ENCODE data around the gene TPX2. TPM values are rescaled to one million over a fixed set of nuclear protein-coding genes. Genes with fewer than 3 reads are reported as not detected.
"Not testable (repeated sequence)": the region's sequence is repeated elsewhere in the genome, so short reads cannot be mapped to it uniquely, and the experiment has no call there.

Gene TPX2
- total RNA-seq, 4 donors from 2014 or later, result 4.4 to 26.4 (median 9.3) TPM

DNA sequence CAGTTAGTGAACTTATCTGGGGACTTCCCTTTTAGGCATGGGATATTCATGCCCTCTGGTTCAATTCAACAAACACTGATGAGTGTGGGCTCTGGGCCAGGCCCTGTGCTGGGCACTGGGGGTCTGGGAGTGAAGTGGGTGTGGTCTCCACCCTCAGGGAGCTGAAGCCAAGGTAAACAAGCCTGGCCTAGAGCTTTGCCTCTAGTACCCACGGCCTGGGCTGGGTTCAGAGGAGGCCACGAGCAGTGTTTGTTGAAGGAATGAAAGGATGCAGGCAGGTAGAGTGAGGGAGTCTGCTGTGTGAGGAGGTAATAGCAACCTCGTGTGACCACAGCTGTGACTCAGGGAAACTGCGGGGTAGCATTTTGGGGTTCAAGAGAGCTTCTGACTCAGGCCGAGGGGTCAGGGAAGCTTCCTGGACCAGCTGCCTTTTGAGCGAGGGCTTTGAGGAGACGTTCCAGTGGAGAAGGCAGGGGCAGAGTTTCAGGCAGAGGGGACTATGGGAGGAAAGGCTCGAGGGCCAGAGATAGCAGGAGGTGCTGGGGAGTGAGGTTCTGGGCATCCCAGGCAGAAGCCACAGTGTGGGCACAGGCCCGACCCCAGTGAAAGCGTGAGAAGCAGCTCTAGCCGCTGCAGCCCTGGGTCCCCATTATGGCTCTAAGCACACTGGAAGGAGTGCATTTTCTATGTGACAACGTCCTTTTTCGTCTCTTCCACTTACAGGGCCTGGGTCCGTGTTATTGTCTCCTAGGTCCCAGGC lies 85.6 kb downstream of the TPX2 start:
- no peak overlapping the region for H3K27ac ChIP-seq
- H3K4me1 ChIP-seq, result peaks cover 0 to 10% (median 3%) of the 10 kb centered on the region in 4 donors
- TF ChIP-seq, protein P1, sequence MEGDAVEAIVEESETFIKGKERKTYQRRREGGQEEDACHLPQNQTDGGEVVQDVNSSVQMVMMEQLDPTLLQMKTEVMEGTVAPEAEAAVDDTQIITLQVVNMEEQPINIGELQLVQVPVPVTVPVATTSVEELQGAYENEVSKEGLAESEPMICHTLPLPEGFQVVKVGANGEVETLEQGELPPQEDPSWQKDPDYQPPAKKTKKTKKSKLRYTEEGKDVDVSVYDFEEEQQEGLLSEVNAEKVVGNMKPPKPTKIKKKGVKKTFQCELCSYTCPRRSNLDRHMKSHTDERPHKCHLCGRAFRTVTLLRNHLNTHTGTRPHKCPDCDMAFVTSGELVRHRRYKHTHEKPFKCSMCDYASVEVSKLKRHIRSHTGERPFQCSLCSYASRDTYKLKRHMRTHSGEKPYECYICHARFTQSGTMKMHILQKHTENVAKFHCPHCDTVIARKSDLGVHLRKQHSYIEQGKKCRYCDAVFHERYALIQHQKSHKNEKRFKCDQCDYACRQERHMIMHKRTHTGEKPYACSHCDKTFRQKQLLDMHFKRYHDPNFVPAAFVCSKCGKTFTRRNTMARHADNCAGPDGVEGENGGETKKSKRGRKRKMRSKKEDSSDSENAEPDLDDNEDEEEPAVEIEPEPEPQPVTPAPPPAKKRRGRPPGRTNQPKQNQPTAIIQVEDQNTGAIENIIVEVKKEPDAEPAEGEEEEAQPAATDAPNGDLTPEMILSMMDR (IDR thresholded peaks at IDR 0.05), result no peak
- TF ChIP-seq POLR2A (IDR thresholded peaks at IDR 0.05), result no peak
- no peak overlapping the region for H3K4me3 ChIP-seq
- no peaks in the 10 kb centered on the region for H3K36me3 ChIP-seq
- DNase-seq, result no peak
- no peaks in the 10 kb centered on the region for H3K9me3 ChIP-seq
- H3K27me3 ChIP-seq, result no peaks in the 10 kb centered on the region

DNA sequence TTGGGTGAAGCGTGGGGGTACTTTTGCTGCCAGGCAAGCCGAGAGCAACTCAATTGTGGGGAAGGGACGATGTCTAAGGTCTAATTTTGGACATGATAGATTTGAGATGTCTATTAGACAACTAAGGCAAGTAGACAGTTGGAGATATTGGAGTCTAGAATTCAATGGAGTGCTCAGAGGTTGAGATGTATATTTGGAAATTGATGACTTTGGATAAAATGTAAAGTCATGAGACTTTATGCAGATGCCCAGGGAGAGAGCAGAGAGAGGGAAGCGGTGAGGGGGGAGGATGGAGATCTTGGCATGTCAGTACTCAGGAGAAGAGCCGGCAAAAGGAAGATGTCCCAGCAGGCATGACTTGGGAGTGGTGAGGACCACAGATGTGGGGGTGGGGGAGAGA lies 87.0 kb downstream of the TPX2 start:
- TF ChIP-seq POLR2A (IDR thresholded peaks at IDR 0.05), result no peak
- TF ChIP-seq, protein P1 (IDR thresholded peaks at IDR 0.05), result no peak
- Histone ChIP-seq H3K4me3 (no peak overlapping the region), H3K36me3 (no peaks in the 10 kb centered on the region), H3K27me3 (no peaks in the 10 kb centered on the region), H3K9me3 (no peaks in the 10 kb centered on the region), H3K4me1 (peaks cover 0 to 10% (median 3%) of the 10 kb centered on the region in 4 donors), H3K27ac (no peak overlapping the region)
- DNase-seq, result peak in 1 of 3 donors; percentile 34

DNA sequence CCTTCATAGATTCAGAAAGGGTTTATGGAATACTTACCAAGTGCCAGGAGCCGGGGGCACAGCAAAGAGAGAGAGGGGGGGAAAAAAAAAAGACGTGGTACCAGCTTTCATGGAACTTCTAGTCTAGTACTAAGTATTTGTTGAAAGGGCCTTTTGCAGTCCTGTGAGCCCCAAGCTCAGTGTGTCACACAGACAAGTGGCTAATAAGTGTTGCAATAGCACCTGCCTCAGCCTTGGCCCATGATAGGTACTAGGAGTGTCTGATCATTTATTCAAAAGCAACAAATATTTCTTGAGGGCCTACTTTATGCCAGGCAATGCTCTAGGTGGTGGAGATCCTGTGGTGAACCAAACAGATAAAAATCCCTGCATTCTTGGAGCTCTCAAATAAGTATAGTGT lies 88.0 kb downstream of the TPX2 start:
- Histone ChIP-seq H3K9me3 (no peaks in the 10 kb centered on the region), H3K27ac (no peak overlapping the region), H3K4me1 (peaks cover 0 to 10% (median 3%) of the 10 kb centered on the region in 4 donors), H3K36me3 (no peaks in the 10 kb centered on the region), H3K27me3 (no peaks in the 10 kb centered on the region), H3K4me3 (no peak overlapping the region)
- TF ChIP-seq, protein P1 (IDR thresholded peaks at IDR 0.05), result no peak
- no peak for TF ChIP-seq POLR2A (IDR thresholded peaks at IDR 0.05)
- DNase-seq, result peak in 1 of 3 donors; percentile 2

DNA sequence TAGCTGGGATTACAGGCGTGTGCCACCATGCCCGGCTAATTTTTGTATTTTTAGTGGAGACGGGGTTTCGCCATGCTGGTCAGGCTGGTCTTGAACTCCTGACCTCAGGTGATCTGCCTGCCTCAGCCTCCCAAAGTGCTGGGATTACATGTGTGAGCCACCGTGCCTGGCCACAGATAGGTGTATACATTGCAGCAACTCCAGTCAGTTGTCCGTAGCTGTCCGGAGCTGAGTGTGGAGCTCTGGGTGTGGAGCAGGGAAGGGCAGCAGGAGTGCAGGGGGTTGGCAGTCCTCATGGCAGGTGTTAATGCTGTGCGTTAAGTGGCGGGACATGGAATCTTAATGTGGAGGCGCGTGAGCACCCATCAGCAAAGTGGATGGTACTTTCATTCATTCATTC lies 88.9 kb downstream of the TPX2 start:
- not testable (repeated sequence) for H3K4me1 ChIP-seq, H3K27ac ChIP-seq, DNase-seq, H3K36me3 ChIP-seq, H3K9me3 ChIP-seq, H3K4me3 ChIP-seq, H3K27me3 ChIP-seq

DNA sequence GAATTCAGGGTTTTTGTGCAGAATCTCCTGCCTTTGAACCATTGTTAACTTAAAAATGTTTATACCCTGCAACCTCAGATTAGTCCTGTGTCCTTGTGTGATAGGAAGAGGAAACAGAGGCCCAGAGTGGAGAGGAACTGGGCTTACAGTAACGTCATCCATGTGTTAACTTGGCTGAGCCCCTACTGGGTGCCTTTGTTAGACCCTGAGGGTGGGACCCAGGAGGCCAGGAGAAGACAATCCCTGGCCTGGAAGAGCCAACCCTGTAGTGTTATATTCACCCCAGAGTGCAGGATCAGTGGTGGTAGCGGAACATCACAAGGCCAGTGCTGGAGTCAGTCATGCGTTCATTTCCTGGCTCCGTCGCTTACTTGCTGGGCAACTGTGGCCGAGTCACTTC lies 90.6 kb downstream of the TPX2 start:
- Histone ChIP-seq H3K4me3 (no peak overlapping the region), H3K36me3 (no peaks in the 10 kb centered on the region), H3K27me3 (no peaks in the 10 kb centered on the region), H3K27ac (no peak overlapping the region), H3K4me1 (peaks cover 0 to 4% (median 0%) of the 10 kb centered on the region in 4 donors), H3K9me3 (no peaks in the 10 kb centered on the region)
- TF ChIP-seq, protein P1 (IDR thresholded peaks at IDR 0.05), result no peak
- TF ChIP-seq POLR2A (IDR thresholded peaks at IDR 0.05), result no peak
- DNase-seq, result peak in 1 of 3 donors; percentile 36

DNA sequence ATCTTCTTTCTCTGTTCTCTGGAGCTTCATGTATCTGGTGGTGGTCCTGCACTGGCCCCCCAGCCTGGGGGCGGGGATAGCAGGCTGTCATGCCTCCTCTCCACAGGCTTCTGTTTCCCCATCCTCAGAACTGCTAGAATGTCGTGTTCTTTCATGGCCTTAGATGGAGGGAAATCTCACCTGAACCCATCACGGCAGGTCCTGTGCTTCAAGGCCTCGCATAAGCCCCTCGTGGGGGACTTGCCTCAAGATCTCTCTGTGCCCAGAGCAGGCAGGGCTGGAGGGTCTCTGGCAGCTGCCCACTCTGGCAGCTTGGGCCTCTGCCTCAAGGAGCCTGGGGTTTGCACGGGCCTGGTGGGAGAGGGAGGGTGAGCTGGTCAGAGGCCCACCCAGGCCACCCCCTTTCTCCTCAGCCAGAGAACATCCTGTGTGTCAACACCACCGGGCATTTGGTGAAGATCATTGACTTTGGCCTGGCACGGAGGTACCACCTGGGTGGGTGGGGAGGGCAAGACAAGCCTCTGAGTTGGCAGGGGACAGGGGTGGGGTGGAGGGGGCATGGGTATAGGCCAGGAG lies 91.4 kb downstream of the TPX2 start:
- no peak overlapping the region for H3K4me3 ChIP-seq
- DNase-seq, result no peak
- TF ChIP-seq, protein P1 (IDR thresholded peaks at IDR 0.05), result no peak
- no peak for TF ChIP-seq POLR2A (IDR thresholded peaks at IDR 0.05)

More for the DNA sequence above, 91.4 kb downstream of the TPX2 start:
- no peak overlapping the region for H3K27ac ChIP-seq
- H3K27me3 ChIP-seq, result no peaks in the 10 kb centered on the region
- peaks cover 0 to 4% (median 0%) of the 10 kb centered on the region in 4 donors for H3K4me1 ChIP-seq
- no peaks in the 10 kb centered on the region for H3K9me3 ChIP-seq
- H3K36me3 ChIP-seq, result no peaks in the 10 kb centered on the region

Measured in Peyer's patch (tissue), 4 donors.